CD8-positive, alpha-beta memory T cell (primary cell): ENCODE measurements around the gene HEYL. TPM values are rescaled to one million over a fixed set of nuclear protein-coding genes. Genes with fewer than 3 reads are reported as not detected.
A peak's percentile ranks its signal among the peaks of the same experiment; 100 is the strongest.

Source experiments
- CTCF ChIA-PET: fragments of 350-600 bp; sonication (Branson Sonifier 250); formaldehyde crosslinking; loops from one replicate; lab custom pipeline; 2021; ENCODE audit warnings: antibody characterized with exemption; lab: Charles Lee
- POLR2A ChIA-PET: fragments of 350-600 bp; sonication (Branson Sonifier 250); formaldehyde crosslinking; loops from one replicate; lab custom pipeline; 2021; ENCODE audit warnings: antibody characterized with exemption; lab: Charles Lee
- DNase-seq, 5 donors: peaks; one replicate each; pipeline versions ENCODE4 v3.0.0 to v3.0.0-alpha.2; 2020 to 2022; ENCODE audit warnings: mixed read lengths in 1 of 5
- H3K27ac ChIP-seq: one replicate; pipeline ENCODE4 v1.7.0; 2013; ENCODE audit warnings: low read depth, mild to moderate bottlenecking, low read length, moderate library complexity
- H3K27me3 ChIP-seq: 2 replicates; pipeline ENCODE4 v1.7.0; 2013; ENCODE audit warnings: low read length, mild to moderate bottlenecking; ENCODE audit not compliant: insufficient read depth, poor library complexity, severe bottlenecking
- H3K36me3 ChIP-seq: 2 replicates; pipeline ENCODE4 v1.7.0; 2013; ENCODE audit warnings: mild to moderate bottlenecking, low read length, moderate library complexity; ENCODE audit not compliant: insufficient read depth
- H3K4me1 ChIP-seq: 2 replicates; pipeline ENCODE4 v1.7.0; 2013; ENCODE audit warnings: mild to moderate bottlenecking, low read length, moderate library complexity; ENCODE audit not compliant: insufficient read depth
- H3K4me3 ChIP-seq: 2 replicates; pipeline ENCODE4 v1.7.0; 2013; ENCODE audit warnings: mild to moderate bottlenecking, low read length
- H3K9me3 ChIP-seq: 2 replicates; pipeline ENCODE4 v1.7.0; 2013; ENCODE audit warnings: mild to moderate bottlenecking, low read length
- H3K27ac Mint-ChIP-seq, 8 donors: one replicate each; pipeline ENCODE4 v1.8.0; 2020 to 2021; ENCODE audit warnings: mixed read lengths in 8 of 8, mild to moderate bottlenecking in 6 of 8, inconsistent platforms in 3 of 8, moderate library complexity in 3 of 8
- H3K27me3 Mint-ChIP-seq, 2 donors: one replicate each; pipeline ENCODE4 v1.8.0; 2020 to 2021; ENCODE audit warnings: mixed read lengths in 2 of 2, mild to moderate bottlenecking in 1 of 2, moderate library complexity in 1 of 2
- H3K36me3 Mint-ChIP-seq, 3 donors: one replicate each; pipeline ENCODE4 v1.8.0; 2020 to 2021; ENCODE audit warnings: mixed read lengths in 3 of 3, inconsistent platforms in 1 of 3, mild to moderate bottlenecking in 1 of 3
- H3K4me1 Mint-ChIP-seq, 3 donors: one replicate each; pipeline ENCODE4 v1.8.0; 2020 to 2021; ENCODE audit warnings: mixed read lengths in 3 of 3, inconsistent platforms in 1 of 3, mild to moderate bottlenecking in 1 of 3
- H3K4me3 Mint-ChIP-seq, 7 donors: one replicate each; pipeline ENCODE4 v1.8.0; 2020 to 2021; ENCODE audit warnings: mixed read lengths in 7 of 7, mild to moderate bottlenecking in 6 of 7, moderate library complexity in 4 of 7, inconsistent platforms in 2 of 7
- H3K9me3 Mint-ChIP-seq, 5 donors: one replicate each; pipeline ENCODE4 v1.8.0; 2020 to 2022; ENCODE audit warnings: mixed read lengths in 5 of 5, mild to moderate bottlenecking in 3 of 5, moderate library complexity in 2 of 5, inconsistent platforms in 1 of 5
- polyA plus RNA-seq: library from polyadenylated mRNA; unstranded; fragments of 300-500 nt; fragmentation: Illumina TruSeq; gene quantifications from one replicate; pipeline ENCODE4 v1.2.3, GENCODE V29; 2021
- total RNA-seq, 2 experiments: library from RNA; stranded (reverse); gene quantifications; one replicate each; pipeline ENCODE4 v1.2.3, GENCODE V29; 2021

The HEYL gene
- total and polyA plus RNA-seq, 3 experiments from 2014 or later = 0.07 to 0.09 TPM; not detected in 1

GRCh38 chr1:39620659-39621165 lies 18.7 kb downstream of the HEYL start:
- Mint-ChIP-seq H3K4me1 (no peaks in the 10 kb centered on the region), H3K36me3 (peaks cover 0 to 1% (median 0%) of the 10 kb centered on the region in 3 donors), H3K4me3 (no peak overlapping the region), H3K9me3 (no peaks in the 10 kb centered on the region), H3K27ac (no peak overlapping the region), H3K27me3 (peaks cover 9 to 35% of the 10 kb centered on the region in 2 donors)
- peaks cover 2% of the 10 kb centered on the region for H3K27me3 ChIP-seq
- H3K4me1 ChIP-seq = no peaks in the 10 kb centered on the region
- no peak for DNase-seq
- no peak overlapping the region for H3K27ac ChIP-seq
- no peaks in the 10 kb centered on the region for H3K36me3 ChIP-seq
- ChIA-PET POLR2A (no interaction called here), CTCF (interaction anchor here (0.7 to 1.4 kb wide), 3 partner anchors 10 to 33 kb away, joined by 3 to 7 read pairs (median 3); no protein-coding TSS in a partner anchor)
- H3K4me3 ChIP-seq = no peak overlapping the region
- H3K9me3 ChIP-seq = no peaks in the 10 kb centered on the region

GRCh38 chr1:39617488-39618049 lies 21.9 kb downstream of the HEYL start:
- Mint-ChIP-seq H3K27ac (peak overlapping the region in 1 of 8 donors; percentile 52), H3K9me3 (no peaks in the 10 kb centered on the region), H3K4me3 (no peak overlapping the region), H3K36me3 (peaks cover 0 to 1% (median 0%) of the 10 kb centered on the region in 3 donors), H3K4me1 (no peaks in the 10 kb centered on the region), H3K27me3 (peaks cover 9 to 19% of the 10 kb centered on the region in 2 donors)
- Histone ChIP-seq H3K9me3 (no peaks in the 10 kb centered on the region), H3K4me3 (no peak overlapping the region), H3K27me3 (no peaks in the 10 kb centered on the region), H3K4me1 (no peaks in the 10 kb centered on the region), H3K36me3 (no peaks in the 10 kb centered on the region), H3K27ac (no peak overlapping the region)
- no peak for DNase-seq
- CTCF ChIA-PET = interaction anchor here (2.5 kb wide), 1 partner anchor 12 kb away, joined by 8 read pairs; no protein-coding TSS in a partner anchor
- POLR2A ChIA-PET = no interaction called here

- Mint-ChIP-seq H3K27ac (no peak overlapping the region), H3K9me3 (no peaks in the 10 kb centered on the region), H3K27me3 (peaks cover 11 to 17% of the 10 kb centered on the region in 2 donors), H3K4me1 (no peaks in the 10 kb centered on the region), H3K4me3 (no peak overlapping the region), H3K36me3 (no peaks in the 10 kb centered on the region)
- no peaks in the 10 kb centered on the region for H3K4me1 ChIP-seq
- ChIA-PET POLR2A (no interaction called here), CTCF (interaction anchor here (1.1 kb wide), 1 partner anchor 65 kb away, joined by 6 read pairs; no protein-coding TSS in a partner anchor)
- no peak for DNase-seq
- H3K36me3 ChIP-seq = no peaks in the 10 kb centered on the region
- H3K27ac ChIP-seq = no peak overlapping the region
- no peaks in the 10 kb centered on the region for H3K9me3 ChIP-seq
- H3K4me3 ChIP-seq = no peak overlapping the region
- H3K27me3 ChIP-seq = no peaks in the 10 kb centered on the region
Observed at GRCh38 chr1:39615086-39615673, 24.3 kb downstream of the HEYL start.

GRCh38 chr1:39614488-39614887 lies 25.0 kb downstream of the HEYL start:
- no peaks in the 10 kb centered on the region for H3K9me3 ChIP-seq
- H3K27me3 ChIP-seq = no peaks in the 10 kb centered on the region
- no peak overlapping the region for H3K27ac ChIP-seq
- no peak overlapping the region for H3K4me3 Mint-ChIP-seq
- no peak for DNase-seq
- ChIA-PET POLR2A (no interaction called here), CTCF (interaction anchor here (1.4 kb wide), 1 partner anchor 13 kb away, joined by 3 read pairs; no protein-coding TSS in a partner anchor)
- no peaks in the 10 kb centered on the region for H3K36me3 ChIP-seq
- no peaks in the 10 kb centered on the region for H3K9me3 Mint-ChIP-seq
- H3K36me3 Mint-ChIP-seq = no peaks in the 10 kb centered on the region
- no peaks in the 10 kb centered on the region for H3K4me1 ChIP-seq
- peaks cover under 1 to 3% (median 3%) of the 10 kb centered on the region in 3 donors for H3K4me1 Mint-ChIP-seq
- peaks cover 11 to 21% of the 10 kb centered on the region in 2 donors for H3K27me3 Mint-ChIP-seq
- no peak overlapping the region for H3K4me3 ChIP-seq
- H3K27ac Mint-ChIP-seq = peak overlapping the region in 1 of 8 donors; percentile 64

- Histone ChIP-seq H3K9me3 (no peaks in the 10 kb centered on the region), H3K27me3 (no peaks in the 10 kb centered on the region), H3K4me3 (no peak overlapping the region), H3K36me3 (no peaks in the 10 kb centered on the region), H3K4me1 (no peaks in the 10 kb centered on the region), H3K27ac (no peak overlapping the region)
- Mint-ChIP-seq H3K27me3 (peaks cover 10 to 25% of the 10 kb centered on the region in 2 donors), H3K36me3 (no peaks in the 10 kb centered on the region), H3K9me3 (no peaks in the 10 kb centered on the region), H3K27ac (no peak overlapping the region), H3K4me3 (no peak overlapping the region), H3K4me1 (peaks cover 3 to 10% (median 6%) of the 10 kb centered on the region in 3 donors)
- CTCF ChIA-PET = interaction anchor here (1.0 to 1.4 kb wide), 2 partner anchors 11 to 40 kb away, joined by 3 read pairs; no protein-coding TSS in a partner anchor
- no peak for DNase-seq
- POLR2A ChIA-PET = no interaction called here
Observed at GRCh38 chr1:39613250-39613649, 26.2 kb downstream of the HEYL start.

GRCh38 chr1:39609618-39610331 lies 29.7 kb downstream of the HEYL start:
- Mint-ChIP-seq H3K9me3 (no peaks in the 10 kb centered on the region), H3K4me3 (peak overlapping the region in 1 of 7 donors; percentile 11), H3K36me3 (no peaks in the 10 kb centered on the region), H3K4me1 (peaks cover 7 to 16% (median 11%) of the 10 kb centered on the region in 3 donors), H3K27ac (peak overlapping the region in 1 of 8 donors; percentile 22), H3K27me3 (peaks cover 12 to 17% of the 10 kb centered on the region in 2 donors)
- POLR2A ChIA-PET = no interaction called here
- H3K9me3 ChIP-seq = no peaks in the 10 kb centered on the region
- no peak overlapping the region for H3K4me3 ChIP-seq
- no peaks in the 10 kb centered on the region for H3K4me1 ChIP-seq
- H3K36me3 ChIP-seq = no peaks in the 10 kb centered on the region
- no peak overlapping the region for H3K27ac ChIP-seq
- CTCF ChIA-PET = interaction anchor here (1.3 to 5.4 kb wide), 7 partner anchors 10 to 111 kb away, joined by 3 to 52 read pairs (median 8); no protein-coding TSS in a partner anchor
- no peaks in the 10 kb centered on the region for H3K27me3 ChIP-seq
- peak; percentile 40 to 75 (median 52) for DNase-seq

- Histone ChIP-seq H3K4me1 (no peaks in the 10 kb centered on the region), H3K27ac (no peak overlapping the region), H3K27me3 (no peaks in the 10 kb centered on the region), H3K9me3 (no peaks in the 10 kb centered on the region), H3K4me3 (no peak overlapping the region), H3K36me3 (no peaks in the 10 kb centered on the region)
- no peak overlapping the region for H3K27ac Mint-ChIP-seq
- H3K4me3 Mint-ChIP-seq = no peak overlapping the region
- POLR2A ChIA-PET = no interaction called here
- peaks cover 7 to 16% (median 11%) of the 10 kb centered on the region in 3 donors for H3K4me1 Mint-ChIP-seq
- CTCF ChIA-PET = interaction anchor here (0.8 to 5.4 kb wide), 4 partner anchors 30 to 111 kb away, joined by 3 to 52 read pairs (median 4); partner anchors contain the start of gene HEYL
- no peak for DNase-seq
- no peaks in the 10 kb centered on the region for H3K36me3 Mint-ChIP-seq
- peaks cover 12 to 23% of the 10 kb centered on the region in 2 donors for H3K27me3 Mint-ChIP-seq
- no peaks in the 10 kb centered on the region for H3K9me3 Mint-ChIP-seq
Observed at GRCh38 chr1:39608921-39609320, 30.5 kb downstream of the HEYL start.
